HCT116 (cell line): ENCODE data around the gene KLHDC10. TPM values are rescaled to one million over a fixed set of nuclear protein-coding genes. Genes with fewer than 3 reads are reported as not detected.

Experiments
- ATAC-seq: fragments of 200-7000 bp; cut with Tn5 transposase; 2 replicates; pipeline ENCODE4 v1.9.1; 2020; ENCODE audit warnings: mild to moderate bottlenecking, moderate library complexity
- BruUV-seq: library from RNA; stranded (reverse); fragments of 400-500 nt; replicated peaks from 2 replicates; lab custom pipeline; 2021; lab: Mats Ljungman, UMichigan
- CTCF ChIA-PET: fragments of 300-600 bp; sonication (Branson Sonifier 250); formaldehyde crosslinking; loops from one replicate; lab custom pipeline; 2021; ENCODE audit warnings: antibody characterized with exemption; lab: Charles Lee
- POLR2A ChIA-PET: fragments of 300-600, 350-600 bp; sonication (Branson Sonifier 250); formaldehyde crosslinking; loops from one replicate; lab custom pipeline; 2021; ENCODE audit warnings: antibody characterized with exemption; lab: Charles Lee
- RAD21 ChIA-PET, 2 experiments: fragments of 300-600 bp; sonication (Branson Sonifier 250); formaldehyde crosslinking; loops; one replicate each; lab custom pipeline; 2023; ENCODE audit warnings: low total read pairs in 2 of 2; ENCODE audit not compliant: uncharacterized antibody in 2 of 2, unreplicated experiment in 2 of 2, low non-redundant PET in 1 of 2; lab: Charles Lee
- DNase-seq: peaks from one replicate; pipeline ENCODE4 v3.0.0-alpha.2; 2010; ENCODE audit warnings: low read depth, low spot score
- H2AFZ ChIP-seq: fragments of 200-600 bp; shearing (Covaris generic), sonication (generic); 2 replicates; pipeline ENCODE4 v1.6.1; 2017; ENCODE audit warnings: low read depth, mixed run types, mixed read lengths, antibody characterized with exemption, low read length; ENCODE audit not compliant: poor library complexity, severe bottlenecking
- H3K27ac ChIP-seq: 2 replicates; pipeline ENCODE4 v1.5.1; 2012; ENCODE audit warnings: low read depth, low read length
- H3K27me3 ChIP-seq: fragments of 200-600 bp; sonication (generic); 2 replicates; pipeline ENCODE4 v1.6.1; 2016; ENCODE audit warnings: mixed run types, low read length, mixed read lengths; ENCODE audit not compliant: insufficient read depth
- H3K36me3 ChIP-seq, 2 experiments: fragments of 200-500 bp in 1 of 2; fragments of 200-600 bp in 1 of 2; sonication (Bioruptor generic) in 1 of 2; sonication (generic) in 1 of 2; 2 replicates each; pipeline versions ENCODE4 v1.5.1 to v1.6.1; 2014 to 2016; ENCODE audit warnings: low read length in 2 of 2, inconsistent platforms in 1 of 2, mixed read lengths in 1 of 2, mixed run types in 1 of 2; ENCODE audit not compliant: insufficient read depth in 2 of 2, control insufficient read depth in 1 of 2
- H3K4me1 ChIP-seq, 2 experiments: fragments of 200-600 bp in 1 of 2; sonication (generic) in 1 of 2; 2 replicates each; pipeline versions ENCODE4 v1.5.1 to v1.6.1; 2012 to 2017; ENCODE audit warnings: low read length in 2 of 2, inconsistent platforms in 1 of 2, mild to moderate bottlenecking in 1 of 2, mixed read lengths in 1 of 2, mixed run types in 1 of 2, moderate library complexity in 1 of 2; ENCODE audit not compliant: insufficient read depth in 2 of 2, control insufficient read depth in 1 of 2
- H3K4me2 ChIP-seq: fragments of 200-600 bp; sonication (generic); 2 replicates; pipeline ENCODE4 v1.6.1; 2017; ENCODE audit warnings: mixed run types, low read length, mixed read lengths
- H3K4me3 ChIP-seq, 2 experiments: fragments of 200-600 bp in 1 of 2; sonication (generic) in 1 of 2; replicated peaks in 1 of 2; 2 replicates each; pipeline ENCODE4 v1.5.1; 2011 to 2016; ENCODE audit warnings: low read length in 2 of 2, control low read depth in 1 of 2, low read depth in 1 of 2, mild to moderate bottlenecking in 1 of 2, mixed read lengths in 1 of 2, mixed run types in 1 of 2
- H3K79me2 ChIP-seq: fragments of 200-600 bp; sonication (generic); 2 replicates; pipeline ENCODE4 v1.6.1; 2017; ENCODE audit warnings: mild to moderate bottlenecking, mixed run types, low read length, moderate library complexity, mixed read lengths; ENCODE audit not compliant: insufficient read depth
- H3K9ac ChIP-seq: fragments of 200-600 bp; sonication (generic); 2 replicates; pipeline ENCODE4 v1.6.1; 2016; ENCODE audit warnings: low read length, mixed read lengths
- H3K9me2 ChIP-seq: fragments of 200-600 bp; sonication (generic), shearing (Covaris generic); 2 replicates; pipeline ENCODE4 v1.6.1; 2017; ENCODE audit warnings: mixed run types, mild to moderate bottlenecking, moderate library complexity; ENCODE audit not compliant: insufficient read depth
- H3K9me3 ChIP-seq, 2 experiments: fragments of 200-500 bp in 1 of 2; fragments of 200-600 bp in 1 of 2; sonication (Bioruptor generic) in 1 of 2; sonication (generic) in 1 of 2; 2 replicates each; pipeline ENCODE4 v1.6.1; 2014 to 2017; ENCODE audit warnings: low read length in 2 of 2, mixed read lengths in 2 of 2, inconsistent platforms in 1 of 2, low read depth in 1 of 2, mild to moderate bottlenecking in 1 of 2, mixed run types in 1 of 2, moderate library complexity in 1 of 2; ENCODE audit not compliant: control insufficient read depth in 1 of 2, insufficient read depth in 1 of 2
- H4K20me1 ChIP-seq: fragments of 200-600 bp; sonication (generic), shearing (Covaris generic); 2 replicates; pipeline ENCODE4 v1.6.1; 2017; ENCODE audit warnings: mixed run types, mild to moderate bottlenecking, moderate library complexity; ENCODE audit not compliant: insufficient read depth
- EGR1 ChIP-seq: IDR thresholded peaks from 2 replicates; pipeline ENCODE4 v1.6.1; 2012; ENCODE audit warnings: low read depth
- ELF1 ChIP-seq: IDR thresholded peaks from 2 replicates; pipeline ENCODE4 v1.6.1; 2012; ENCODE audit warnings: low read depth, borderline replicate concordance
- EZH2 ChIP-seq: fragments of 200-600 bp; sonication (generic); IDR thresholded peaks from 2 replicates; pipeline ENCODE4 v1.6.1; 2017; ENCODE audit warnings: antibody characterized with exemption, mixed run types
- FOSL1 ChIP-seq: IDR thresholded peaks from 2 replicates; pipeline ENCODE4 v1.6.1; 2012; ENCODE audit warnings: low read depth
- JUND ChIP-seq: IDR thresholded peaks from 2 replicates; pipeline ENCODE4 v1.6.1; 2012
- SP1 ChIP-seq: IDR thresholded peaks from 2 replicates; pipeline ENCODE4 v1.6.1; 2012; ENCODE audit warnings: low read depth
- YY1 ChIP-seq: IDR thresholded peaks from 2 replicates; pipeline ENCODE4 v1.6.1; 2011; ENCODE audit warnings: low read length, low read depth, moderate library complexity, mild to moderate bottlenecking; ENCODE audit not compliant: insufficient replicate concordance; ENCODE audit errors: extremely low read depth
- intact Hi-C: fragments of 100-400 bp; cut with micrococcal nuclease; formaldehyde crosslinking; loops from 2 replicates; pipeline ENCODE4 v1.10.0; 2022
- total RNA-seq: library from RNA; stranded (reverse); gene quantifications from one replicate; pipeline ENCODE4 v1.2.1, GENCODE V29; 2021; ENCODE audit not compliant: unreplicated experiment
- TF ChIP-seq, protein P1 (sequence below): IDR thresholded peaks from 2 replicates; pipeline ENCODE4 v1.6.1; 2012

Gene KLHDC10
- total RNA-seq, 1 experiment from 2014 or later: 25.8 TPM

DNA sequence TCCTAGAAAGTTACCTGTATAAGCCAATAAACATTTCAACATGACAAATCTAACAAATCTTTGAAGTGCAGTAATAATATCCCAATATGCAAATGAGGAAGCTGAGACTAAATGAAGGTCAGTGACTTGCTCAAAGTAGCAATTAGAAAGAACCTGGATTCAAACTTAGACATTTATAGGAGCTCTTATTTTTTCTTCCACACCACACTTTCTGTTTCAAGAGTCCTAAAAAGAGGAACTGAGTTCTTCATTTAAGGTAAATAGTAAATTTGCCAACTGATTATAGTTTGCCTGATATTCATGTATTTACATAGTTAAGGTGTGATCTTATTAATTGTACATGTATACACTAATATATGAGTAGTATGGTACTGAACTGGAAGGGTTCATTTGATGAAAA lies 44.0 kb downstream of the KLHDC10 start:
- no peaks in the 10 kb centered on the region for H3K36me3 ChIP-seq
- H3K27me3 ChIP-seq: no peaks in the 10 kb centered on the region
- H3K79me2 ChIP-seq: no peaks in the 10 kb centered on the region
- no peak overlapping the region for H3K9ac ChIP-seq
- TF ChIP-seq JUND: no peak
- H3K9me3 ChIP-seq: no peaks in the 10 kb centered on the region
- peak overlapping the region; percentile 24 for H3K4me2 ChIP-seq
- peaks cover 0 to 12% of the 10 kb centered on the region in 2 experiments; a peak in 2 of 4 replicates for H3K4me1 ChIP-seq
- DNase-seq: no peak
- BruUV-seq: no TSS peak
- no peak overlapping the region for H2AFZ ChIP-seq
- no peaks in the 10 kb centered on the region for H4K20me1 ChIP-seq
- H3K27ac ChIP-seq: no peak overlapping the region
- ChIA-PET RAD21 (no interaction called here), POLR2A (no interaction called here), CTCF (no interaction called here)
- H3K4me3 ChIP-seq: no peak overlapping the region
- intact Hi-C loops: no loop called here
- H3K9me2 ChIP-seq: no peaks in the 10 kb centered on the region
- no peak for ATAC-seq

DNA sequence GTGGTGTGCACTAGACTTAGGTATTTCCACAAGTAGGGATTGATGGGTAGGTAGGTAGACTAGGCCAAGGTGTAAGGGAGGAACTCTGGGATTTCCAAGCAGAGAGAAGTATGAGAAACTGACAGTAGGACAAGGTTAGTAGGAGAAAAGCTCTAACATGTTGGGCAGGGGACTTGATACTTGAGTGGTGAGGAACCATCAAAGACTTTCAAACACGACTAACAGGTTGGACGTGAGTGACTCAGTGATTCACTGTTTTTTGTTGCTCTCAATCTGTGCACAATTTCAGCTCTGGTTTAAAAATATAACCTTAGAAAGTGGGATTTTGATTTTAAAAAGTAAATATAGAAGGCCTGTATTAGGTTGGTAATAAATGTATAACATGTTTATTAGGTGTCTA lies 44.4 kb downstream of the KLHDC10 start:
- no TSS peak for BruUV-seq
- no peaks in the 10 kb centered on the region for H3K79me2 ChIP-seq
- H3K9me2 ChIP-seq: no peaks in the 10 kb centered on the region
- RAD21 ChIA-PET: no interaction called here
- H3K9ac ChIP-seq: no peak overlapping the region
- POLR2A ChIA-PET: no interaction called here
- H3K4me1 ChIP-seq: peaks cover 0 to 12% of the 10 kb centered on the region in 2 experiments; a peak in 2 of 4 replicates
- peak overlapping the region; percentile 24 for H3K4me2 ChIP-seq
- TF ChIP-seq EZH2 (no peak), YY1 (no peak), JUND (peak; percentile 44), FOSL1 (peak; percentile 35; the same call in 1 of the 2 replicates), SP1 (peak; percentile 42), ELF1 (no peak), EGR1 (no peak)
- TF ChIP-seq, protein P1, sequence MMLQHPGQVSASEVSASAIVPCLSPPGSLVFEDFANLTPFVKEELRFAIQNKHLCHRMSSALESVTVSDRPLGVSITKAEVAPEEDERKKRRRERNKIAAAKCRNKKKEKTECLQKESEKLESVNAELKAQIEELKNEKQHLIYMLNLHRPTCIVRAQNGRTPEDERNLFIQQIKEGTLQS: no peak
- H3K27ac ChIP-seq: no peak overlapping the region
- DNase-seq (peak; percentile 8), ATAC-seq (no peak)
- CTCF ChIA-PET: interaction anchor here (1.3 kb wide), 1 partner anchor 925 kb away, joined by 3 read pairs; no protein-coding TSS in a partner anchor
- no peaks in the 10 kb centered on the region for H3K9me3 ChIP-seq
- no peaks in the 10 kb centered on the region for H4K20me1 ChIP-seq
- H2AFZ ChIP-seq: no peak overlapping the region
- no peaks in the 10 kb centered on the region for H3K27me3 ChIP-seq
- intact Hi-C loops: no loop called here
- H3K4me3 ChIP-seq: no peak overlapping the region
- no peaks in the 10 kb centered on the region for H3K36me3 ChIP-seq
